HG03108 (cell line): Measurements from ENCODE around the gene SPATA20.

Experiments
- ATAC-seq: cut with Tn5 transposase; IDR thresholded peaks from one replicate; pipeline ENCODE4 v1.9.1; 2021; ENCODE audit warnings: moderate library complexity; ENCODE audit not compliant: unreplicated experiment

SPATA20 gene

GRCh38 chr17:50557630-50558029 is 10.7 kb downstream of the SPATA20 start:
- ATAC-seq, result no peak

- ATAC-seq, result no peak
These were observed 11.1 kb downstream of the SPATA20 start for GRCh38 chr17:50558091-50558490.

- ATAC-seq, result no peak
These were observed 11.6 kb downstream of the SPATA20 start for GRCh38 chr17:50558581-50558940.

GRCh38 chr17:50558941-50559614 is 12.1 kb downstream of the SPATA20 start:
- no peak for ATAC-seq

GRCh38 chr17:50559674-50560184 is 12.8 kb downstream of the SPATA20 start:
- no peak for ATAC-seq

- peak; percentile 90 for ATAC-seq
These were observed 13.3 kb downstream of the SPATA20 start, which contains the start of gene CACNA1G for GRCh38 chr17:50560185-50560824. Gene CACNA1G, plus strand, starts transcription at chr17:50560715. Its CDS starts 745 bp downstream, at chr17:50561460.

GRCh38 chr17:50560931-50561745 is 14.2 kb downstream of the SPATA20 start:
- ATAC-seq, result no peak

GRCh38 chr17:50561746-50562141 is 14.8 kb downstream of the SPATA20 start:
- no peak for ATAC-seq

- no peak for ATAC-seq
These were observed 15.5 kb downstream of the SPATA20 start for GRCh38 chr17:50562242-50563091.

GRCh38 chr17:50563092-50563511 is 16.1 kb downstream of the SPATA20 start:
- ATAC-seq, result no peak

- ATAC-seq, result no peak
These were observed 17.9 kb downstream of the SPATA20 start for GRCh38 chr17:50564916-50565315.

- no peak for ATAC-seq
These were observed 18.7 kb downstream of the SPATA20 start for GRCh38 chr17:50565402-50566350.

- no peak for ATAC-seq
These were observed 19.9 kb downstream of the SPATA20 start for GRCh38 chr17:50566886-50567285.

GRCh38 chr17:50568659-50569058 is 21.7 kb downstream of the SPATA20 start:
- ATAC-seq, result no peak

- ATAC-seq, result no peak
These were observed 22.6 kb downstream of the SPATA20 start for GRCh38 chr17:50569592-50569991.

GRCh38 chr17:50570032-50570431 is 23.1 kb downstream of the SPATA20 start:
- no peak for ATAC-seq

- ATAC-seq, result no peak
These were observed 23.6 kb downstream of the SPATA20 start for GRCh38 chr17:50570528-50570927.

GRCh38 chr17:50571681-50572080 is 24.7 kb downstream of the SPATA20 start:
- ATAC-seq, result no peak

GRCh38 chr17:50572541-50572940 is 25.6 kb downstream of the SPATA20 start:
- no peak for ATAC-seq
